G401 (cell line): Measurements from ENCODE around the gene C19orf67. TPM values are rescaled to one million over a fixed set of nuclear protein-coding genes. Genes with fewer than 3 reads are reported as not detected.
"Not testable (repeated sequence)": the region's sequence is repeated elsewhere in the genome, so short reads cannot be mapped to it uniquely, and the experiment has no call there.

Experiments used
- DNase-seq: peaks from one replicate; pipeline ENCODE4 v3.0.0-alpha.2; 2015; ENCODE audit warnings: low spot score
- in situ Hi-C: cut with HindIII; loops from 2 replicates; pipeline ENCODE4 v1.10.0; 2016; ENCODE audit warnings: low sequenced_read_pairs, mixed read lengths
- total RNA-seq: library from RNA; depleted of rRNA; stranded (reverse); fragments of >200 nt; shearing (Covaris generic); gene quantifications from 2 replicates; pipeline ENCODE4 v1.2.3, GENCODE V29; 2014; rRNA removed

C19orf67 gene
- total RNA-seq, 1 experiment from 2014 or later: not detected

GRCh38 chr19:14048443-14049153 is 37.0 kb downstream of the C19orf67 start:
- in situ Hi-C loops: no loop called here
- no peak for DNase-seq

- DNase-seq, in situ Hi-C loops: not testable (repeated sequence)
These were observed 37.7 kb downstream of the C19orf67 start for GRCh38 chr19:14047866-14048265.

- in situ Hi-C loops: not testable (repeated sequence)
- peak; percentile 83 for DNase-seq
These were observed 42.6 kb downstream of the C19orf67 start for GRCh38 chr19:14042659-14043608.

- DNase-seq: no peak
- in situ Hi-C loops: no loop called here
These were observed 46.4 kb downstream of the C19orf67 start for GRCh38 chr19:14039181-14039580.

- in situ Hi-C loops: no loop called here
- DNase-seq: no peak
These were observed 49.9 kb downstream of the C19orf67 start for GRCh38 chr19:14035706-14036105.

- DNase-seq, in situ Hi-C loops: not testable (repeated sequence)
These were observed 50.4 kb downstream of the C19orf67 start for GRCh38 chr19:14035159-14035558.

GRCh38 chr19:14033946-14034345 is 51.6 kb downstream of the C19orf67 start:
- no peak for DNase-seq
- in situ Hi-C loops: no loop called here

- DNase-seq: peak; percentile 59
- in situ Hi-C loops: no loop called here
These were observed 53.7 kb downstream of the C19orf67 start, which contains the start of gene IL27RA for GRCh38 chr19:14031719-14032480. TSS of gene IL27RA (plus strand) at chr19:14031762. CDS start at chr19:14031873, 111 bp downstream.

Other genes starting within 250 kb of the C19orf67 start
- gene NANOS3, start 208.6 kb downstream of the C19orf67 start, total RNA-seq: 3.0 and 6.3 TPM in 2 replicates
- 2.9 and 6.6 TPM in 2 replicates for gene BRME1, start 179.7 kb downstream of the C19orf67 start, total RNA-seq
- 11.9 and 17.5 TPM in 2 replicates for gene CC2D1A, start 179.6 kb downstream of the C19orf67 start, total RNA-seq
- gene PODNL1, start 147.4 kb downstream of the C19orf67 start, total RNA-seq: 0.92 TPM in 1 of 2 replicates, not detected in the other
- gene DCAF15, start 133.3 kb downstream of the C19orf67 start, total RNA-seq: 33.2 and 38.2 TPM in 2 replicates
- gene RFX1, start 79.5 kb downstream of the C19orf67 start, total RNA-seq: 1.8 and 6.0 TPM in 2 replicates
- gene RLN3, start 57.6 kb downstream of the C19orf67 start, total RNA-seq: not detected in 2 replicates
- 28.1 and 32.5 TPM in 2 replicates for gene IL27RA, start 54.0 kb downstream of the C19orf67 start, total RNA-seq
- 14.8 and 23.1 TPM in 2 replicates for gene PALM3, start 23.7 kb downstream of the C19orf67 start, total RNA-seq
- 2.8 and 4.6 TPM in 2 replicates for gene MISP3, start 13.0 kb downstream of the C19orf67 start, total RNA-seq
- 162 and 188 TPM in 2 replicates for gene SAMD1, start 5.0 kb upstream of the C19orf67 start, total RNA-seq
- 31.8 and 37.7 TPM in 2 replicates for gene PRKACA, start 32.0 kb upstream of the C19orf67 start, total RNA-seq
- 108 and 120 TPM in 2 replicates for gene ASF1B, start 50.8 kb upstream of the C19orf67 start, total RNA-seq
- 18.5 and 20.5 TPM in 2 replicates for gene ADGRL1, start 120.4 kb upstream of the C19orf67 start, total RNA-seq